Loucy (cell line): ENCODE results near the gene TRABD2B.

Experiments used
- H2AFZ ChIP-seq: fragments of 200-600 bp; sonication (generic); 2 replicates; pipeline ENCODE4 v1.6.0; 2016; ENCODE audit warnings: antibody characterized with exemption, mild to moderate bottlenecking, low read length, moderate library complexity
- H3F3A ChIP-seq: fragments of 200-600 bp; 2 replicates; pipeline ENCODE4 v1.6.0; 2016; ENCODE audit warnings: antibody characterized with exemption, low read depth, mild to moderate bottlenecking
- H3K27me3 ChIP-seq: fragments of 200-600 bp; sonication (generic); 2 replicates; pipeline ENCODE4 v1.6.1; 2014; ENCODE audit warnings: low read length, mild to moderate bottlenecking; ENCODE audit not compliant: insufficient read depth, poor library complexity, severe bottlenecking
- H3K36me3 ChIP-seq: fragments of 200-600 bp; sonication (generic); 2 replicates; pipeline ENCODE4 v1.6.1; 2016; ENCODE audit warnings: low read length; ENCODE audit not compliant: insufficient read depth
- H3K4me1 ChIP-seq: fragments of 200-600 bp; sonication (generic); 2 replicates; pipeline ENCODE4 v1.5.1; 2014; ENCODE audit warnings: low read length, mild to moderate bottlenecking; ENCODE audit not compliant: insufficient read depth, poor library complexity, severe bottlenecking
- H3K4me2 ChIP-seq: fragments of 200-600 bp; sonication (generic); 2 replicates; pipeline ENCODE4 v1.6.0; 2014; ENCODE audit warnings: antibody characterized with exemption, low read length, low read depth, mild to moderate bottlenecking; ENCODE audit not compliant: poor library complexity, severe bottlenecking
- H3K4me3 ChIP-seq: fragments of 200-600 bp; sonication (generic); 2 replicates; pipeline ENCODE4 v1.5.1; 2014; ENCODE audit warnings: low read length, mild to moderate bottlenecking, mixed read lengths; ENCODE audit not compliant: poor library complexity, severe bottlenecking
- H3K79me2 ChIP-seq: fragments of 200-600 bp; sonication (generic); 2 replicates; pipeline ENCODE4 v1.6.1; 2014; ENCODE audit warnings: low read length; ENCODE audit not compliant: insufficient read depth
- H3K9ac ChIP-seq: fragments of 200-600 bp; sonication (generic); 2 replicates; pipeline ENCODE4 v1.6.0; 2014; ENCODE audit warnings: mild to moderate bottlenecking, low read depth, low read length, moderate library complexity; ENCODE audit not compliant: poor library complexity, severe bottlenecking
- H3K9me2 ChIP-seq: fragments of 200-600 bp; sonication (generic); replicated peaks from 2 replicates; pipeline ENCODE4 v1.6.1; 2016; ENCODE audit warnings: low read depth, low read length, mixed read lengths
- H3K9me3 ChIP-seq: fragments of 200-600 bp; sonication (generic); 2 replicates; pipeline ENCODE4 v1.6.1; 2014; ENCODE audit warnings: mild to moderate bottlenecking, antibody characterized with exemption, low read length, low read depth; ENCODE audit not compliant: insufficient read depth
- H4K20me1 ChIP-seq: fragments of 200-600 bp; sonication (generic); 2 replicates; pipeline ENCODE4 v1.6.0; 2014; ENCODE audit warnings: antibody characterized with exemption, low read length, mild to moderate bottlenecking; ENCODE audit not compliant: insufficient read depth, poor library complexity, severe bottlenecking
- EZH2phosphoT487 ChIP-seq: fragments of 200-600 bp; IDR thresholded peaks from 2 replicates; pipeline ENCODE4 v1.6.1; 2018; ENCODE audit warnings: antibody characterized with exemption, mild to moderate bottlenecking, moderate library complexity, borderline replicate concordance
- TF ChIP-seq, protein P1 (sequence below): fragments of 200-600 bp; sonication (generic); conservative IDR thresholded peaks from 2 replicates; pipeline ENCODE4 v1.5.1; 2014; ENCODE audit warnings: mild to moderate bottlenecking, antibody characterized with exemption, low read length

Gene TRABD2B

DNA sequence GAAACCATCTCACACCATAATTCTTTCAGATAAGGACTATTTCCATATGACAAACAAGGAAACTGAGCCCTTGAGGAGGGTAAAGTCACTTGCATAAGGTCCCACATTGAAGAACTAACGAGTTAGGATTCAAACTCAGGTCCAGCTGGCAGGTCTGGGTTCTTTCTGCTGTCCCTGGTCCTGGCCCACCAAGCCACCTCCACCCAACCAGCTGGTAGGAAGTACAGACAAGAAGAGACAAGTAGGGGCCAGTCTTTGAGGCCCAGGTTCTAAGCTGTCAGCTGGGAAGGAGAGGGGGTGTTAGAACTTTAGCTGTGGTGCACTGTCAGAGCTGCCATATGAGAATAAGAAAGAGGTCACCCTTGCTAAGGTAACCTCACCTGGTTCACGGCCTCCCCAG is 188.6 kb downstream of the TRABD2B start:
- H4K20me1 ChIP-seq, result no peaks in the 10 kb centered on the region
- no peaks in the 10 kb centered on the region for H3K9me3 ChIP-seq
- no peak overlapping the region for H3K4me3 ChIP-seq
- H3K36me3 ChIP-seq, result no peaks in the 10 kb centered on the region
- no peaks in the 10 kb centered on the region for H3K9me2 ChIP-seq
- TF ChIP-seq EZH2phosphoT487, result no peak
- TF ChIP-seq, protein P1, sequence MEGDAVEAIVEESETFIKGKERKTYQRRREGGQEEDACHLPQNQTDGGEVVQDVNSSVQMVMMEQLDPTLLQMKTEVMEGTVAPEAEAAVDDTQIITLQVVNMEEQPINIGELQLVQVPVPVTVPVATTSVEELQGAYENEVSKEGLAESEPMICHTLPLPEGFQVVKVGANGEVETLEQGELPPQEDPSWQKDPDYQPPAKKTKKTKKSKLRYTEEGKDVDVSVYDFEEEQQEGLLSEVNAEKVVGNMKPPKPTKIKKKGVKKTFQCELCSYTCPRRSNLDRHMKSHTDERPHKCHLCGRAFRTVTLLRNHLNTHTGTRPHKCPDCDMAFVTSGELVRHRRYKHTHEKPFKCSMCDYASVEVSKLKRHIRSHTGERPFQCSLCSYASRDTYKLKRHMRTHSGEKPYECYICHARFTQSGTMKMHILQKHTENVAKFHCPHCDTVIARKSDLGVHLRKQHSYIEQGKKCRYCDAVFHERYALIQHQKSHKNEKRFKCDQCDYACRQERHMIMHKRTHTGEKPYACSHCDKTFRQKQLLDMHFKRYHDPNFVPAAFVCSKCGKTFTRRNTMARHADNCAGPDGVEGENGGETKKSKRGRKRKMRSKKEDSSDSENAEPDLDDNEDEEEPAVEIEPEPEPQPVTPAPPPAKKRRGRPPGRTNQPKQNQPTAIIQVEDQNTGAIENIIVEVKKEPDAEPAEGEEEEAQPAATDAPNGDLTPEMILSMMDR, result no peak
- no peak overlapping the region for H3K9ac ChIP-seq
- no peaks in the 10 kb centered on the region for H3F3A ChIP-seq
- H3K4me2 ChIP-seq, result no peak overlapping the region
- H3K27me3 ChIP-seq, result no peaks in the 10 kb centered on the region
- peaks cover 11% of the 10 kb centered on the region for H3K4me1 ChIP-seq
- H2AFZ ChIP-seq, result no peak overlapping the region
- no peaks in the 10 kb centered on the region for H3K79me2 ChIP-seq

DNA sequence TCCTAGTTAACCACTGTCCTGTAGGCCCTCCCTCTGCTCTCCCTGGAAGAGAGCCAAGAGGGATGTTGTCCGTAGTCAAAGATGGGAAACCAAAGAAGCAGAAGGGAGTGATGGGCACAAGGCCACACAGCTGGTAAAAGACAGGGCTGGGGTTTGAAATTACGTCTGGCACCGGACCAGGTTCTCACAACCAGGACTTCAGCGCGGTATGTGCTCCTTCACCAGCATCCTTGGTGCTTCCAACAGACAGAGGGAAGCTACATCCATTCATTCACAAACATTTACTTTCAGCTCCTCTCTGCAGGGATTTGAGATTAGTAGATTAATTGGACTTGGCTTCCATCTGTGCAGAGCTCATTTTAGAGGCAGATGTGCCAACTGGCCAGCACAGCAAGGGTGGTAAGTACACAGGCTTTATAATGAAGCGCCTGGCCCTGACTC is 191.2 kb downstream of the TRABD2B start:
- H3K4me2 ChIP-seq, result no peak overlapping the region
- no peak overlapping the region for H3K4me3 ChIP-seq
- no peak overlapping the region for H2AFZ ChIP-seq
- no peaks in the 10 kb centered on the region for H3K9me3 ChIP-seq
- no peaks in the 10 kb centered on the region for H3K36me3 ChIP-seq
- no peaks in the 10 kb centered on the region for H3K9me2 ChIP-seq
- no peak overlapping the region for H3K9ac ChIP-seq
- peaks cover 3% of the 10 kb centered on the region for H3K4me1 ChIP-seq
- H3F3A ChIP-seq, result no peaks in the 10 kb centered on the region
- H3K27me3 ChIP-seq, result no peaks in the 10 kb centered on the region
- no peaks in the 10 kb centered on the region for H3K79me2 ChIP-seq
- TF ChIP-seq, protein P1, result no peak
- no peak for TF ChIP-seq EZH2phosphoT487
- H4K20me1 ChIP-seq, result no peaks in the 10 kb centered on the region

DNA sequence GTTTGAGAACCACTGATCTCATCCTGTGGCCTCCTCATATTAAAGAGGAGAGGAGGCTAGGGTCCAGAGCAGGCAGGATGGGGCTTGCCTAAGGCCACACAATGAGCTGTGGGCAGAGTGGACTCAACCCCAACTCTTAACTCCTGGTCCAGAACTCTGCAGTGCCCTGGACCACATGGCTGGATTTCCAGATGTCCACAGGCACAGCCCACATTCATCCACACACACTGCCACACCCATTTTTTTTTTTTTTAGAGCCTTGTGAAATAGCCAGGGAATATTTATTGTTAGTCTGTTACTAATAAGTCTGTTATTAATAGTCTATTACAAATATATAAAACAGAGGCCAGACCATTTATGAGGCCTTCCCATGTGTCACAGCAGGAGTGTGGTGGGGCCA is 192.2 kb downstream of the TRABD2B start:
- H3K4me2 ChIP-seq, result no peak overlapping the region
- no peaks in the 10 kb centered on the region for H3F3A ChIP-seq
- no peaks in the 10 kb centered on the region for H3K4me1 ChIP-seq
- H3K9me2 ChIP-seq, result no peaks in the 10 kb centered on the region
- H3K27me3 ChIP-seq, result no peaks in the 10 kb centered on the region
- H4K20me1 ChIP-seq, result no peaks in the 10 kb centered on the region
- H3K9ac ChIP-seq, result no peak overlapping the region
- no peak overlapping the region for H3K4me3 ChIP-seq
- H3K36me3 ChIP-seq, result no peaks in the 10 kb centered on the region
- no peaks in the 10 kb centered on the region for H3K9me3 ChIP-seq
- TF ChIP-seq, protein P1, result no peak
- no peak for TF ChIP-seq EZH2phosphoT487
- no peak overlapping the region for H2AFZ ChIP-seq
- H3K79me2 ChIP-seq, result no peaks in the 10 kb centered on the region
